ENCODE measurements around the gene RPTOR.
"Not testable (repeated sequence)": the region's sequence is repeated elsewhere in the genome, so short reads cannot be mapped to it uniquely, and the experiment has no call there.

Gene RPTOR

DNA sequence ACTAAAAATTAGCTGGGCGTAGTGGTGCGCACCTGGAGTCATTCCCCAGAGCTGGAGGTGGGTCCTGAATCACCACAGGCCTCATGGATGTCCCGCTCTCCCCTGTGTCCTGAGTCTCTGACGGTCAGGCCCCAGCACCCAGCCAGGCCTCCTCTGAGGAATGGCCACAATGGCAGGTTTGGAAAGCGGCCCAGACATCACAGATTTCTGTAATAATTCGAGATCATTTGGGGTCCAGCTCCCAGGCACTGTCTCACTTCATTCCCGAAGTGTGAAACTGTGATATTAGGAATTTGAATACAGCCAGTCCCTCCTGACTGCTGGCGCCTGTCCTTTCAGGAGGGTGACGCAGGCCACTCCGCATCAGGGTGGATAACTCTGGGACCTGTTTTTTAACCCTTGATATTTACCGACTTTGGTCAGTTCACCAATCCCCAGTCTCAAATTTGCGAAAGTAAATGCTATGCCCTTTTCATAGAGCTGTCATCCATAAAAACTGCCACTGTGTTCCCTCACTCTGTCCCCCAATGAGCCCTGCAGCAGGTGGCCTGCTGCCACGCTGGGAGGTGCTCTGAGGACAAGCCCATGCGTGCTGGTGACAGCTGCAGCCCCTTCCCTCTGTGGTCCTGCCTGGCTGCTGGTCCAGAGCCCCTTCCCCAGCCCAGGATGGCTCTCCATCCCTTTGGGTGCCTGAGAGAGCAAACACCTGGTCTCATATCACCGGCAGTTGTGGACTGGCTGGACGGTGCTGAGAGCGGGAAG is 28.3 kb upstream of the RPTOR start:
- DNase-seq = no peak

DNA sequence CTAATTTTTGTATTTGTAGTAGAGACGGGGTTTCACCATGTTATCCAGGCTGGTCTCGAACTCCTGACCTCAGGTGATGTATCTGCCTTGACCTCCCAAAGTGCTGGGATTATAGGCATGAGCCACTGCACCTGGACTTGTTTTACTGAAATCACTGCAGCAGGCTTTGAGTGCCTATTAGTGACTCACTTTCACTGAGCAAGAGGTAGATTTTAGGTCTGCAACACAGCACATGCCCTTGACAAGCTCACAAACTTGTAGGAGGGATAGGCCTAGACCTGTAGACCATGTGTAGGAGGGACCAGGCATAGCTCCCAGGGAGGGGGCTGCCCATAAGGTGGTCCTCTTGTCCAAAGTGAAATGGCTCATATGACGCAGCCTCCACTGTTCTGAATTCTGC is 27.0 kb upstream of the RPTOR start:
- no peak for DNase-seq

DNA sequence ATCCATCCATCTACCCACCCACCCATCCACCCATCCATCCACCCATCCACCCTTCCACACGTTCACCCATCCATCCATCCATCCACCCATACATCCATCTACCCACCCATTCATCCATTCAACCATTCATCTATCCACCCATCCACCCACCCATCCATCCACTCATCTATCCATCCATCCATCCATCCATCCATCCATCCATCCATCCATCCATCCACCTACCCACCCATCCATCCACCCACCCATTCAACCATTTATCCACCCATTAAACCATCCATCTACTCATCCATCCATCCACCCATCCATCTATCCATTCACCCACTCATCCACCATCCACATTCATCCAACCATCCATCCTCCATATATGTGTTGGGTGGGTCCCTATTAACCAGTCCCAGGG is 26.2 kb upstream of the RPTOR start:
- DNase-seq = no peak

DNA sequence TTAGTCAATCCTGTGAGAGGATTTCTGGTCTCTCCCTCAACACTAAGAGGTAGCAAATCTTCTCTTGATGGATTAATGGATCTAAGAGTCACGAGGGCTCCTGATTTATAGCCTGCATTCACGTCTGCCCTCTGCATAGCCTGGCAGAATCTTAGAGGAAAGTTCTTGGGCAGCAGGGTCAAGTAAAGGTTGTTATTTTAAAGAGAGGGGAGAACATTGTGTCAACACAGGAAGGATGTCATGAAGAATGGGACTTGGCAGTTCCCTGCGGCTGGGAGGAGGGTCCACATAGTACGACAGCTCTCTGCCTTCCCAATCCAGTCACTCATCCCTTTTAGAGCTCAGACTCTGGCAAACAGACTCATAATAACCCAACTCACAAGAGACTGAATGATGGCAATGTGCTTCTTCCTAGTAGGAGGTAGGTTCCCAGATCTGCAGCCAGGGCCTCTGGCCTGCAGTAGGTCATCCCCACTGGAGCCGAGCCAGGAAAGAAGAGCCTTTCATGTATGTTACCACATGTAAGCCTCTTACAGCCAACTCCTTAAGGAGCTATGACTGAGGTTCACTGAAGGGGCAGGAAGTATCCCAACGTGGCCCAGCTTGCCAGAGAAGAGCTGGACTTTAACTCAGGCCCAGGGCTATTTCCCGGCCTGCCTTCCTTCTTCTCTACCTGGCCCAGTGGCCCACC is 25.4 kb upstream of the RPTOR start:
- DNase-seq = no peak

DNA sequence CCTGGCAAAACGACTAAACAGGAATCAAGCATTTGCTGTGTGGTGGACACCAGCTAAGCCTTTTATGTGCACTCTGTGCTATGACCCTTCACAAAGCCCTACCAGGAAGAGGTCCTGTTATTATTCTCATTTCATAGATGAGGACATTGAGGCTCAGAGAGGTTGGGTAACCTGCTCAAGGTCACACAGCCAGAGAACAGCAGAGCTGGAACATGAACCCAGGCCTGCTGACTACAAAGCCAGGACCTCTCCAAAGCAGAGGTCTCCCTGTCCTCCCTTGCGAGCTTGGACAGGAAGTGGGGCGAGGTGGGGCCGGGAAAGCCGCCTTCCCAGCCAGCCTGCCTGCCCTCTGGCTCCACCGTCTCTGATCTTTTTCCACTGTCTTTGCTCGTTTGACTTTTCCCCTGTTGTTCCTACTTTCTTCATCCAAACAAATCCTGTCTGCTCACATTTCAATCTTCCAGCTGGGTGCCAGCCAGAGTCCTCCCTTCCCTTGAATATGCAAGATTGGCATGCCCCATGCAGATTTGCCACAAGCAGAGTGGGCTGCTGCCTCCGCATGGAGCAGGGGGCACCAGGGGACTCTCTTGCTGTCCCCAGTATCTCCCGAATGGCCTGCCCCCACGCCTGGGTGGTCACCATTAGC is 23.7 kb upstream of the RPTOR start:
- DNase-seq = no peak

DNA sequence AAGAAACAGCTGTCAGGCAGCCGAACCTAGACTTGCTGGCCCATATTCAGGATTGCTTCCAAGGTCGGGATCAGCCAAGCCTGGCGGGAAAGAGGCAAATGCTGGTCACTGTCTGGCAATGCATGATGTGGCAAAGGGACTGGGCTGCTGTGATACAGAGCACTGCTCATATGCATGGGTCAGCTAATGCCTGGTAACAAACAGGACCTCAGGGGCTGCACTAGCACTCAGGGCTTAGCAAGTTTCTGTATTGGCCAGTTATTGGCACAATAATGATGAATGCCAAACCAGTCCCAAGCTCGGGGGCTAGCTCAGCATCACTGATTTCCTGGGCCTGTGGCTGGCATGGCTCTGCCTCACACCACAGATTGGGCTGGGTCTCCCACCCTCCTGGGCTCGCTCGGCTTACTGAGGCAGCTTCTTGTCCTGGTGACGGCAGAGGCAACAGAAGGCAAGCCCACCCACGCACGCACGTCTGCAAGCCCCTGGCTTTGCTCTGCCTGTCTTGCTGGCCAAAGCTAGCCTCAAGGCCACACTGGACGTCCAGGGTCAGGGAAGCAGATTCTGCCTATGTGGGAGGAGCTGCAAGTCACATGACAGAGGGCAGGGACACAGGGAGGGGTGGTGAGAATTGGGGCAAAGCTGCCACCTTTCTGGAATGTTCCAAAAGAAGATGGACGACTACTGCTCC is 21.4 kb upstream of the RPTOR start:
- DNase-seq = no peak

DNA sequence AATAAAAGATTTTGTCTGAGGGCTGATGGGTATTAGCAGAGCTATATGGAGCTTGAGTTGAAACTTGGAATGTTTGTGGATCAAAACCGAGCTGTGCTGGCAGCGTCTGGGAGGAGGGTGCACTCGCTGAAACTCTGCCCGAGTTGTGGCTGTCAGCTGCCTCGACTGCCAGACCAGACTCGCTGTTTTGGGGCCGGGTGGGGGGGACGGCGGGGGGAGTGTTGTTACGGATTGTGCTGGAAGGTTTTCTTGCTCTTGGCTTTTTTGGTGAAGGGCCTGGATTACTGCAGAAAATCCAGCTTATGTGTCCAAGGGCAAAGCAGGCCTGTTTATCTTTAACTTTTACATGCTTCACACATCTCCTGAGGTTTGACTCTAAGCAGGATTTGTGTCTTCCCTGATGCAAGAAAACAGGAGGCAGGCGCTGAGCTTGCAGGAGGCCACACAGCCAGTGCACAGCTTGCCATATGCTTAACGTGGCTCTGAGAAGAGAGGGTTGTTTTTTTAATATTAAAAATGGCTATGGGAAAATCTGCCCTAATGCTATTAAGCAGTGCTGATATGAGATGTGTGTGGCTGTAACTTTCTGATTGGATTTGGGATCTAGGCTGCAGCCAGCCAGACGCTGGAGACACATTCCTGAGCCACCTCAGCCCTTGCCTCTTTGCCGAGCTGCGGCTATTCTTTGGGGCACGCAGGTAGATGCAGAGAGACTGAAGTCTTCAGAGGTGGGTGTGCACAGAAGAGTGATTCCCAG is 20.5 kb upstream of the RPTOR start:
- DNase-seq = no peak

DNA sequence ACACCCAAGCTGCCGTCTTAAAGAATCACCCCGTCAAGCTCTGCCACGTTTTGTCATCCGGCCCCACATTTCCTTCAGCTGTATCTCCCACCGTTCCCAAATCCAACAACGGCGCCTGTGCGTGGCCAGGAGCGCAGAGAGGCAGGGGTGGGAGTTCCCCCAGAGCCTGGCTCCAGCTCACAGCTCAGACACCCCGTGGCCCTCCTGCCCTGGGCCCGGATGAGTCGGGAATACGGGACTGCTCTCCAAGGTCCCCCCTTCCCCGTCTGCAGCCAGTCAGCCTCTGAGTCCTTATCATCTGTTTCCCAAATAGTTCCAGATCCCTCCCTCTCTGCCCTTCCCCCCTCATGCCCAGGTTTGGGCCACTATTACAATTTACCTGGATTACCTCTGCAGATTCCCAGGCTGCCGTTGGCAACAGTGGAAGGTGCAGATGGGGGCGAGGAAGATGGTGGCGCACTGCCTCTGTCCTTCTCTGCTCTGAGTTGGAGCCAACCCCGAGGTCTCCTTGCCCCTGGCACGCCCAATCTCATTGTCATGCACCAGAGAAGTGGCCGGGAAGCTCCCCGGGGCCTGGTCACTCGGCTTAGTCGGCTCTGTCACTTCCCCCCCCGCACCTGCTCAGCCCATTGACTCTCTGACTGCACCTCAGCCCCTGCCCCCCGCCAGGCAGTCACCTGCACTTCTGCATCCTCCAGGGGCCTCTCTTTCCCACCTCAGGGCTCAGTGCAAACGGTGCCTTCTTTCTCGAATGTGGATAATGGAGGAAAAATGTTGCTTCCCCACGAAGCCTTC is 18.3 kb upstream of the RPTOR start:
- no peak for DNase-seq

DNA sequence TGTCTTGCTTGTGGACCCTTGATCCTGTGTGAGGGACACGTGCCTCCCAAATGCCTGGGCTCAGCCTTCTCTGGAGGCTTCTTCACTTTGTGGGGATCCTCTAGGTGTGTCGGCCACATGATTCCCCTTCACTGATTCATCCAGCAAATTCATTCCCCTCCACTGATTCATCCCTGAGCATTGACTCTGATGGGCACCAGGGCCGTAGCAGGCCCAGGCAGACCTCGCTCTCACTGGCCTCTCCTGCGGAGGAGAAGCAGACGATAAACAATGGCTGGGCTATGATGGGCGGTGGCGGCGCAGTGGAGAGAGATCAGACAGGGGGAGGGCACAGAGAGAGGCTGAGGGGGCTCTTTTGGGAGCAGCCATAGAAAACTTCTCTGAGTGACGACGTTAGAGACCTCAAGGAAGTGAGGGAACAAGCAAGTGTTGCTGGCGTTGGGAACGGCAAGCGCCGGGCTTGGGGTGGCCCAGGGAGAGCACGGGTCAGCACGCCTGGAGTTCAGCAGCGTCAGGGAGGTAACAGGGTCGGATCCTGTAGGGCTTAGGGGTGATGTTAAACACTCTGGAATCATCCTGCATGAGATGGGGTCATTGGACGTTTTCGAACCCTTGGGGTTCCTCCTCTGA is 17.5 kb upstream of the RPTOR start:
- DNase-seq = no peak

DNA sequence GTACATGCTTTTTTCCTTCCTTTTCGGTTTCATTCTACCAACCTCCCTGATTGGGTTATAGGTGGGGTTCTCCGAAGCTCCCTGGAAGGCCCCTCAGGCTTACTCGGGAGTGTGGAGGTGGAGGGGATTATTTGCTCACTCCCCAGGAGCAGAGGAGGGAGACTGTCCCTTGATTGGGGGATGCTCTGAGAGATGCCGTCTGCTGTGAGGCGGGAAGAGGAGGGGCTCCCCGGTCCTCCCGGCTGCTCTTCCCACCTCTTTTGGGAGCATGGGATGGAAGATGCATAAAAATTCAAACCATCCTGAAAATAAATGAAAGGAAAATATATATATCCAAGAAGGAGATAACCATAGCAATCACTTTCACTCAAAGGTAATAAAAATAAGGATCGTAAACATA is 16.1 kb upstream of the RPTOR start:
- no peak for DNase-seq

DNA sequence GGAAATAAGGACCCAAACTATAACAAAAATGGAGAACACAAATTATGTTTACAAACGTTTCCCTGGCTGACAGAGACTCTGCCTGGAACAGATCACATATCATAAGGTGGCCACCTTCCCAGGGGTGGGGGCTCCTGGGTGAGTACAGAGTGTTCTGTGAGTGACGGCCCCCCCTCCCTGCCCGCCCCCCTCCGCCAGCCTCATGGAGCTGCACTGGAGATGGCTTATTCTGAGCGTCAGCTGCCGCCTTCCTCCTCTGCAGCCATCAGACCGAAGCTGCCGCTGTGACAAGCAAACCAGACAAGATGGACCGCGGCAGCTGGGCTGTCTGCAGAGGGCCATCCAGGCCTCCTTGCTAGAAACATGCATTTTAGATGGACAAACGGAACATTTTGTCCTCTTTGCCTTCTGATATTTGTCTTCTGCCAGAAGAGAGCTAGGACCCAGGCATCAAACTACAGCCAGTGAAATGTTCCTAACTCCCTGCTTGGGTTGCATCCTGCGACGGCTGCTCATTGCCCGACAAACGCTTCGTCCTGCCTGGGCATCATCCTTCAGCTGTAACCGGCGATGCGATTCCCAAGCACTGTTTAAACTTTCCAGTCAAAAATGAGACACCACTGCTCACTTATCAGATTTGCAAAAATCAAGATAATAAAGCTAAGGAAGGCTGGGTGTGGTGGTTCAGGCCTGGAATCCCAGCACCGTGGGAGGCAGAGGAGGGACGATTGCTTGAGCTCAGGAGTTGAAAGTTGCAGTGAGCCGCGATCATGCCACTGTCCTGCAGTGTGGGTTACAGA is 15.3 kb upstream of the RPTOR start:
- DNase-seq = no peak

DNA sequence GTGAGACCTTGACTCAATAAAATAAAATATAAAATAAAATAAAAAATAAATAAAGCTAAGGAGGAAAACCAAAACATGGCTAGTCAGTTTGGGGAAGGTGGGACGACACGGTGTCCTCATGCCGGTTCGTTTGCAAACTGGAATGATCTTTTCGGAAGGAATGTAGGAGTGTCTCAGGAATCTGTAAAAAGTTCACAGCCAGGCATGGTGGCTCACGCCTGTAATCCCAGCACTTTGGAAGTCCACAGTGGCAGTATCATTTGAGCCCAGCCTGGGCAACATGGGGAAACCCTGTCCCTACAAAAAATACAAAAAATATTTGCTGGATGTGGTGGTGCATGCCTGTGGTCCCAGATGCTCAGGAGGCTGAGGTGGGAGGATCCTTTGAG is 14.7 kb upstream of the RPTOR start:
- no peak for DNase-seq

DNA sequence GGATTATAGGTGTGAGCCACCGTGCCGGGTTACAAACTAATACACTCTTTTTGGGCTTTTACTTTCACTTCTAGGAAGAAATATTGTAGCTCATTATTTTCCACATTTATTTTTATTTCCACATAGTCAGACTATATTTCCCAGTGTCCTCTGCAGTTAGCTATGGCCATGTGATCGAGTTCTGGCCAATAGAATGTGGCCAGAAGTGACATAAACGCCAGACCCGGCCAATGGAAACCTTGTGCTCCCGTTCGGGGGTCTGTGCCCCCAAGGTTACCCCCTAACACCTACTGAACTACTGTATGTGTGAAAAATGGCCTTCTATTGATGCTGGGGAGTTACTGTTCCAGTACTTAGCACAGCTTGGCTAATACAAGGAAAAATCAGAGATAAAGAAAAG is 13.2 kb upstream of the RPTOR start:
- DNase-seq = no peak

DNA sequence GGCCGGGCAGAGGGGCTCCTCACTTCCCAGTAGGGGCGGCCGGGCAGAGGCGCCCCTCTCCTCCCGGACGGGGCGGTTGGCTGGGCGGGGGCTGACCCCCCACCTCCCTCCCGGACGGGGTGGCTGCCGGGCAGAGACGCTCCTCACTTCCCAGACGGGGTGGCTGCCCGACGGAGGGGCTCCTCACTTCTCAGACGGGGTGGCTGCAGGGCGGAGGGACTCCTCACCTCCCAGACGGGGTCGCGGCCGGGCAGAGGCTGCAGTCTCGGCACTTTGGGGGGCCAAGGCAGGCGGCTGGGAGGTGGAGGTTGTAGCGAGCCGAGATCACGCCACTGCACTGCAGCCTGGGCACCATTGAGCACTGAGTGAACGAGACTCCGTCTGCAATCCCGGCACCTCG is 7.3 kb upstream of the RPTOR start:
- not testable (repeated sequence) for DNase-seq

DNA sequence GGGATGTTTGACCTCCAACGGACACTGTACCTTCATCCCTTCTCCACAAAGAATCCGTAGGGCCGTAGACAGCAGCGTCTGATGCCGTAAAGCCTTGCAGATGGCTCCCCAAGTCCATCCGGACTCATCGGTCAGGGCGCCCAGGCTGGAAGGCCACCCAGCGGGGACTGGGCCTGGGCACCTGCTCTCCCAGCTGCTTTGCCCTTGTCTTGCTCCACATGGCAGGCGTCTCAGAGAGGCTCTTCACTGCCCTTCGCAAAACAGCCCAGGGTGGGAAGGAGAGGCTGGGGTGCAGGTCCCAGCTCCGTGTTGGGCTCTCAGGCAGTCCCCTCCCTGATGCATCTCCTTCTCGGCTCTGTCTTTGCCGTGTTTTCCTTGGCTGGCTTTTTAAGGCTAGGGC is 6.2 kb upstream of the RPTOR start:
- DNase-seq = no peak

DNA sequence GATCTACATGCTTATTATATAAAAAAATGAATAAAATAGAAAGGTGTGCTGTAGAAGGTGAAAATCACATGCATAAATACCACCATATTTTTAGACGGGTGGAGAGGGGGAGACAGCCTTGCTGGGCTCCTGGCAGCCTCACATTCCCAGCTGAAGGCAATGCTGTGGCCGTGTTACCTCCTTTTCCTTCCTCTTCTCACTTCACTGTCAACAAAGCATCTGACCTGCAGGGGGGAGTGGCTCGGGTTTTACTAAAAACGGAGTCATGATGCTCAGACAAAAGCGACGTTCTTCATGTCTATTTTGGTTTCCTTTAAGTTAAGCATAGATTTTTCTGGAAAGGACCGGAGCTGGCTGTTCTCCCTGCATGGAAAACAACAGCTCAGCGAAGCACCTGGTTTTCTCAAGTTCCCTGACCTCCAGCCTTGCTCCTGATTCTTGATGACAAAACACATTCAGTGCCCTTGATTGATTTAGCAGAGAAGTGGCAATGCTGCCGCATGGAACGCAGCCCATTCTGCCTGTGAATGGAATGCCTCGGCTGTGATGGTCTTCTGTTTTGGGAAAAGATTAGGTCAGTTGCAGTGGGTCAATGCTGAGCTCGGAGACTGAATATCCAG is 5.5 kb upstream of the RPTOR start:
- DNase-seq = no peak

DNA sequence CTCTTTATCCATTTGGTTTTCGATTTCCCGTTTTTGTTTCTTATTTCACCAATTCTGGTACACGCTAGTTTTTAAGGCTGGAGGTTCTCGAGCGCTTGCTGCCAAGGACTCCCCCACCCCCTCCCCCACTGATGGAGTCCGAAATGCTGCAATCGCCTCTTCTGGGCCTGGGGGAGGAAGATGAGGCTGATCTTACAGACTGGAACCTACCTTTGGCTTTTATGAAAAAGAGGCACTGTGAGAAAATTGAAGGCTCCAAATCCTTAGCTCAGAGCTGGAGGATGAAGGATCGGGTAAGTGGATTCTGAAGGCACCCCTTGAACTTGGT is 825 bp downstream of the RPTOR start:
- no peak for DNase-seq

DNA sequence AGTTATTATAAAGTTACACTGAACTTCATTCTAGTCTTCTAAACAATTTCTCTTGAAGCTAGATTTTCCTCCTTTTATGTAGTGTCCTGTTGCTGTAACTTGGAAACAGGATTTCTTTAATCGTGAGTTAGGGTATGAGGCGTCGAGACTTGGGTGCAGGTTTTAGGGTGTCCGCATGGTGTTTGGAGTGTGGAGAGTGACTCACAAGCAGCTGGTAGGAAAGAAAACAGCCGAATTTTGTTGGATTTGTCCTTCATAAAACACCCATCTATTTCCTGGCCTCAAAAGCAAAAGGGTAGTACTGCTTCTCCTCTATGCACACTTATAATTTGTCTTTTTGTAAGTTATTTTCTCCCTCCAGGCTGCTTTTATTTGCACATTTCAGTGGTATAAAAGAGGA is 1.6 kb downstream of the RPTOR start:
- DNase-seq = no peak

DNA sequence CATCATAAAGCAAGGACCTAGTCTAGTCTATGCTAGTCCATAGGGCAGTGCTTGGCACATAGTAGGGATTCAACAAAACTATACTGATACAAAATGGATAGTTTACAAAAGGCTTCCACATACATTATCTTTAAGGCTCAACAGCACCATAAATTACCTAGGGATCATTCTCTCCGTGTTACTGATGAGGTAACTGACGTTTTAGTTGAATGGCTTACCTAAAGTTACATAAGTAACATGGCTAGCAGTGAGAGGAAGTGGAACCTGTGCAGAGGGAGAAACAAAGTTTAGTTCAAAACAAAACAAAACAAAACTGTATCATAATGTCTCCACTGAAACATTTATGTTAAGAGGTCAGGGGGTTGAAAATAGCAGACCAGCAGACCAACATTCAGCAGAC is 7.9 kb downstream of the RPTOR start:
- no peak for DNase-seq

DNA sequence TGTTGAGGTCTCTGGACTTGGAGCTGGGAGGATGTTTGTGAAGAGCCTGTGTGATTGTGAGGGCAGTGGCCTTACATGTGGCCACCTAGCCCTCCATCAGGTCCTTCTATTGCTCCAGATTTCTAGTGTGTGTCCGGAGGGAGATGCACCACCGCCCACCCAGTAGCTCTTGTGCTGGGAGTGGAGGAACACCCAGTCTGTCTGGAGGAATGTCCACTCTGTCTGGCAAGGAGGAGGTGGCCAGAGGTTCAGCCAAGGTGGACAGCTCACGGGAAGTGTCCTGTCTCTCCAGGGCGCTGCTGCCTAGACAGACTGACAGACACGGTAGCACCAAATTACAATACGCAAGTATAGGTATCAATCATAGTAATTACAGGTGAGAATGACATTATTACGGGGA is 10.6 kb downstream of the RPTOR start:
- DNase-seq = no peak

Data from stimulated activated CD4-positive, alpha-beta T cell treated with anti-CD3 and anti-CD28 coated beads, Interleukin-4, amount 100 ng/mL, for 1 hour (primary cell).